HepG2 (cell line): ENCODE measurements around the gene KRTCAP3.

ENCODE experiments used
- FOXA1 ChIP-seq, 2 experiments: fragments of 450-650 bp in 1 of 2; sonication (generic) in 1 of 2; formaldehyde crosslinking in 1 of 2; IDR thresholded peaks; 2 replicates each; pipeline versions ENCODE4 v1.4.0 to v1.6.1; 2016 to 2020; ENCODE audit warnings: missing genetic modification reagents in 1 of 2
- FOXK2 ChIP-seq: fragments of 450-650 bp; IDR thresholded peaks from 2 replicates; pipeline ENCODE4 v1.6.1; 2016
- MAFG ChIP-seq: sonication (generic); formaldehyde crosslinking; IDR thresholded peaks from 2 replicates; pipeline ENCODE4 v1.5.1; 2020; ENCODE audit warnings: mild to moderate bottlenecking, missing genetic modification reagents
- MYNN ChIP-seq: sonication (generic); formaldehyde crosslinking; IDR thresholded peaks from 2 replicates; pipeline ENCODE4 v1.4.0; 2020; ENCODE audit warnings: mild to moderate bottlenecking, low read depth, missing genetic modification reagents
- POLR2A ChIP-seq, 2 experiments: IDR thresholded peaks; 2 replicates each; pipeline ENCODE4 v1.6.1; 2011; ENCODE audit warnings: low read depth in 2 of 2, low read length in 2 of 2, mild to moderate bottlenecking in 1 of 2, moderate library complexity in 1 of 2; ENCODE audit not compliant: insufficient read depth in 1 of 2
- ZFP36 ChIP-seq: fragments of 150-350 bp; IDR thresholded peaks from 2 replicates; pipeline ENCODE4 v1.6.1; 2018; ENCODE audit warnings: borderline replicate concordance, low read length, low read depth; ENCODE audit not compliant: partially characterized antibody
- ZNF326 ChIP-seq: sonication (generic); formaldehyde crosslinking; IDR thresholded peaks from 2 replicates; pipeline ENCODE4 v1.4.0; 2020; ENCODE audit warnings: missing genetic modification reagents, borderline replicate concordance
- ZSCAN30 ChIP-seq: sonication (generic); formaldehyde crosslinking; IDR thresholded peaks from 2 replicates; pipeline ENCODE4 v1.5.0; 2020; ENCODE audit warnings: mild to moderate bottlenecking, missing genetic modification reagents
- TF ChIP-seq, protein P1 (sequence below), 2 experiments: sonication (generic) in 1 of 2; formaldehyde crosslinking in 1 of 2; IDR thresholded peaks; 2 replicates each; pipeline versions ENCODE4 v1.5.1 to v1.6.1; 2011 to 2020; ENCODE audit warnings: borderline replicate concordance in 1 of 2, low read depth in 1 of 2, low read length in 1 of 2, mild to moderate bottlenecking in 1 of 2, missing genetic modification reagents in 1 of 2, moderate library complexity in 1 of 2
- TF ChIP-seq, protein P2 (sequence below): sonication (generic); formaldehyde crosslinking; IDR thresholded peaks from 2 replicates; pipeline ENCODE4 v1.5.0; 2020; ENCODE audit warnings: mild to moderate bottlenecking, missing genetic modification reagents, moderate library complexity

DNA sequence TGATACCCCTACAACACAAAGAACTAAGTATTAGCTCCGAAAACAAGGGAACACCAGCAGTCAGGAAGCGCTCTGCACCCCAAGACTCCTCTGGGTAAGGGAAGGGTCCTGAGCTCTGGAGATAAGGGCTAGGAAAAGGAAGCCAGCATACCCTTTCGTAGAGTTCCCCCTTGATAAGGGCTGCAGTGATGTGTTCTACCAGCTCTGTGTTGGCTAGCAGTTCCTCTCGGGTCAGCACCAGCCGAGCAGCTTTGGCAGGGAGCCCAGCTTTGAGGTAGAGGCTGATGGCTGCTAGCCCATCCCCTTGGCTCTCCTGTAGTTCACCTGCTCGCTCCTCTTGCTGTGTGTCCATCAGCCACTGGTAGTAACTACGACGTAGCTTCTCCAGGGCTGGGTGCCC, 18.9 kb downstream of the KRTCAP3 start:
- TF ChIP-seq, protein P1, sequence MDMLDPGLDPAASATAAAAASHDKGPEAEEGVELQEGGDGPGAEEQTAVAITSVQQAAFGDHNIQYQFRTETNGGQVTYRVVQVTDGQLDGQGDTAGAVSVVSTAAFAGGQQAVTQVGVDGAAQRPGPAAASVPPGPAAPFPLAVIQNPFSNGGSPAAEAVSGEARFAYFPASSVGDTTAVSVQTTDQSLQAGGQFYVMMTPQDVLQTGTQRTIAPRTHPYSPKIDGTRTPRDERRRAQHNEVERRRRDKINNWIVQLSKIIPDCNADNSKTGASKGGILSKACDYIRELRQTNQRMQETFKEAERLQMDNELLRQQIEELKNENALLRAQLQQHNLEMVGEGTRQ (IDR thresholded peaks at IDR 0.05; ENCODE audit: low read depth, low read length), result no peak
- TF ChIP-seq, protein P1 (CRISPR knock-in tag; IDR thresholded peaks at IDR 0.05; ENCODE audit: borderline replicate concordance), result no peak
- no peak for TF ChIP-seq FOXK2
- no peak for TF ChIP-seq FOXA1 (IDR thresholded peaks at IDR 0.05)
- no peak for TF ChIP-seq FOXA1 (CRISPR knock-in tag; IDR thresholded peaks at IDR 0.05)
- TF ChIP-seq ZFP36, result no peak
- no peak for TF ChIP-seq MYNN (CRISPR knock-in tag)
- TF ChIP-seq, protein P2, sequence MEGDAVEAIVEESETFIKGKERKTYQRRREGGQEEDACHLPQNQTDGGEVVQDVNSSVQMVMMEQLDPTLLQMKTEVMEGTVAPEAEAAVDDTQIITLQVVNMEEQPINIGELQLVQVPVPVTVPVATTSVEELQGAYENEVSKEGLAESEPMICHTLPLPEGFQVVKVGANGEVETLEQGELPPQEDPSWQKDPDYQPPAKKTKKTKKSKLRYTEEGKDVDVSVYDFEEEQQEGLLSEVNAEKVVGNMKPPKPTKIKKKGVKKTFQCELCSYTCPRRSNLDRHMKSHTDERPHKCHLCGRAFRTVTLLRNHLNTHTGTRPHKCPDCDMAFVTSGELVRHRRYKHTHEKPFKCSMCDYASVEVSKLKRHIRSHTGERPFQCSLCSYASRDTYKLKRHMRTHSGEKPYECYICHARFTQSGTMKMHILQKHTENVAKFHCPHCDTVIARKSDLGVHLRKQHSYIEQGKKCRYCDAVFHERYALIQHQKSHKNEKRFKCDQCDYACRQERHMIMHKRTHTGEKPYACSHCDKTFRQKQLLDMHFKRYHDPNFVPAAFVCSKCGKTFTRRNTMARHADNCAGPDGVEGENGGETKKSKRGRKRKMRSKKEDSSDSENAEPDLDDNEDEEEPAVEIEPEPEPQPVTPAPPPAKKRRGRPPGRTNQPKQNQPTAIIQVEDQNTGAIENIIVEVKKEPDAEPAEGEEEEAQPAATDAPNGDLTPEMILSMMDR (CRISPR knock-in tag), result no peak
- no peak for TF ChIP-seq ZNF326 (CRISPR knock-in tag)
- TF ChIP-seq MAFG (CRISPR knock-in tag), result no peak
- TF ChIP-seq POLR2A (IDR thresholded peaks at IDR 0.05; ENCODE audit: insufficient read depth in 1 of 2, low read depth in 2 of 2, low read length in 2 of 2), result no peak
- no peak for TF ChIP-seq ZSCAN30 (CRISPR knock-in tag)
